ENCODE data around the gene ACTL8.

DNA sequence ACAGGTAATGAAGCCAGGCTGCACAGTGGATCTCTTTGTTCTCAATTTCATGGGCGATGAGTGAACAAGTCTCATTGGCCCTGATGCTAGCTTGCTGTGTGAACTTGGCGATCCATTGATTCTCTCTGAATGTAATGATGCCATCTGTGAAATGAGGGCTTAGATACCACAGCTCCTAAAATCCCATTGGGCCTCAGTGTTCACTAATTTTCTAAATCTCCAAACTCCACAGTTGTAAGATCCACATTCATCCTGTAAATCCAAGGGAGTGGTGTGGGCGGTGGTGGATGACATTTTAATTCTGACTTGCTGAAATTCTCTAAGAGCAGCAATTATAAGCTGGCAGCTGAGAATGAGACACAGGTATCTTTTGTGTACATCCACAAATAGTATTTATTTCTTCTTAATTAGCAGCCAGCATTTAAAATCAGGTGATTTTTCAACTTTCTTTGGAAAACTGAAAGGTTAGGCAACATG lies 9.6 kb upstream of the ACTL8 start:
- no peak for TF ChIP-seq POLR2A (IDR thresholded peaks at IDR 0.05)
- TF ChIP-seq, protein P1, sequence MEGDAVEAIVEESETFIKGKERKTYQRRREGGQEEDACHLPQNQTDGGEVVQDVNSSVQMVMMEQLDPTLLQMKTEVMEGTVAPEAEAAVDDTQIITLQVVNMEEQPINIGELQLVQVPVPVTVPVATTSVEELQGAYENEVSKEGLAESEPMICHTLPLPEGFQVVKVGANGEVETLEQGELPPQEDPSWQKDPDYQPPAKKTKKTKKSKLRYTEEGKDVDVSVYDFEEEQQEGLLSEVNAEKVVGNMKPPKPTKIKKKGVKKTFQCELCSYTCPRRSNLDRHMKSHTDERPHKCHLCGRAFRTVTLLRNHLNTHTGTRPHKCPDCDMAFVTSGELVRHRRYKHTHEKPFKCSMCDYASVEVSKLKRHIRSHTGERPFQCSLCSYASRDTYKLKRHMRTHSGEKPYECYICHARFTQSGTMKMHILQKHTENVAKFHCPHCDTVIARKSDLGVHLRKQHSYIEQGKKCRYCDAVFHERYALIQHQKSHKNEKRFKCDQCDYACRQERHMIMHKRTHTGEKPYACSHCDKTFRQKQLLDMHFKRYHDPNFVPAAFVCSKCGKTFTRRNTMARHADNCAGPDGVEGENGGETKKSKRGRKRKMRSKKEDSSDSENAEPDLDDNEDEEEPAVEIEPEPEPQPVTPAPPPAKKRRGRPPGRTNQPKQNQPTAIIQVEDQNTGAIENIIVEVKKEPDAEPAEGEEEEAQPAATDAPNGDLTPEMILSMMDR (IDR thresholded peaks at IDR 0.05), result no peak

Data from esophagus squamous epithelium (tissue), 4 donors.